Spleen (tissue), 7 donors: ENCODE data around the gene TCHH.

Experiments used
- CTCF ChIP-seq, 11 experiments: fragments of 200-600 bp in 7 of 11; fragments of 450-650 bp in 4 of 11; sonication (generic) in 4 of 11; IDR thresholded peaks in 8 of 11; conservative IDR thresholded peaks in 3 of 11; 1 replicate in 7 of 11; 2 replicates in 4 of 11; pipeline versions ENCODE4 v1.4.0 to v1.8.0; 2016 to 2021; ENCODE audit warnings: antibody characterized with exemption in 11 of 11, inconsistent platforms in 4 of 11, mild to moderate bottlenecking in 1 of 11
- POLR2A ChIP-seq, 3 donors: fragments of 450-650 bp; IDR thresholded peaks; one replicate each; pipeline ENCODE4 v1.5.1; 2017; ENCODE audit warnings: antibody characterized with exemption in 3 of 3, mild to moderate bottlenecking in 1 of 3
- POLR2AphosphoS5 ChIP-seq, 3 donors: sonication (generic); formaldehyde crosslinking; IDR thresholded peaks; one replicate each; pipeline ENCODE4 v1.5.1; 2017; ENCODE audit warnings: antibody characterized with exemption in 3 of 3
- donor health status: DM: no; HTN: no; CAD: no; lungs with moderate emphysema.
- donor health status: DM: no; HTN: no; CAD: no.
- donor health status: DM: no; HTN: no; CAD: no.

DNA sequence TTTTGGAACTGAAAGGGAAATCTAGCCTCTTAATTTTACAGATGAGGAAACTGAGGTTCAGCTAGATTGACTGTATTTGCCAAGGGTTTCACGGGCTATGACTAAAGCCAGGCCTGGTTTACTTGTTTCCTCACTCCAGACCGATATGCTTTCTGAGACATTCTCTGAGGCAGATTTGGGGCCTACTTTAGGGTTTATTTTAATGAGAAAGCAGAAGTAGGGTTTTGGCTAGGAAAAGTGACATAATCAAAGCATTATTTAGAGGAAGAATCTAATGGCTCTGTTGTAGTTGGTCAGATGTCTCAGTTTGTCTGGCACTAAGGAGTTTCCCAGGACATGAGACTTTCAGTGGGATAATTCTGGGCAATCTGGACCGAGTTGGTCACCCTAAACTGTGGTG is 45.3 kb upstream of the TCHH start:
- TF ChIP-seq CTCF (IDR thresholded peaks at IDR 0.05 in 8 of 11, conservative IDR thresholded peaks at IDR 0.05 in 3 of 11) = no peak
- no peak for TF ChIP-seq POLR2AphosphoS5 (IDR thresholded peaks at IDR 0.05)
- no peak for TF ChIP-seq POLR2A (IDR thresholded peaks at IDR 0.05)
